ENCODE data around the gene CCDC7.
"Not testable (repeated sequence)": the region's sequence is repeated elsewhere in the genome, so short reads cannot be mapped to it uniquely, and the experiment has no call there.

The CCDC7 gene

GRCh38 chr10:32582946-32583345 is 137.0 kb downstream of the CCDC7 start:
- DNase-seq, result no peak

GRCh38 chr10:32598022-32598421 is 152.1 kb downstream of the CCDC7 start:
- DNase-seq, result not testable (repeated sequence)

- no peak for DNase-seq
Measured at GRCh38 chr10:32600317-32600716, 154.4 kb downstream of the CCDC7 start.

GRCh38 chr10:32601562-32601961 is 155.6 kb downstream of the CCDC7 start:
- not testable (repeated sequence) for DNase-seq

- no peak for DNase-seq
Measured at GRCh38 chr10:32605787-32606186, 159.8 kb downstream of the CCDC7 start.

GRCh38 chr10:32610543-32610942 is 164.6 kb downstream of the CCDC7 start:
- not testable (repeated sequence) for DNase-seq

- DNase-seq, result no peak
Measured at GRCh38 chr10:32616438-32616837, 170.5 kb downstream of the CCDC7 start.

- DNase-seq, result no peak
Measured at GRCh38 chr10:32618482-32618881, 172.5 kb downstream of the CCDC7 start.

GRCh38 chr10:32621969-32622368 is 176.0 kb downstream of the CCDC7 start:
- no peak for DNase-seq

GRCh38 chr10:32622409-32622808 is 176.5 kb downstream of the CCDC7 start:
- no peak for DNase-seq

GRCh38 chr10:32627183-32627582 is 181.2 kb downstream of the CCDC7 start:
- DNase-seq, result no peak

- no peak for DNase-seq
Measured at GRCh38 chr10:32629910-32630309, 184.0 kb downstream of the CCDC7 start.

- DNase-seq, result no peak
Measured at GRCh38 chr10:32646535-32646934, 200.6 kb downstream of the CCDC7 start.

- peak in 1 of 5 donors; percentile 5 for DNase-seq
Measured at GRCh38 chr10:32650246-32650655, 204.3 kb downstream of the CCDC7 start.

GRCh38 chr10:32657430-32657829 is 211.5 kb downstream of the CCDC7 start:
- DNase-seq, result not testable (repeated sequence)

- DNase-seq, result no peak
Measured at GRCh38 chr10:32661346-32661745, 215.4 kb downstream of the CCDC7 start.

- DNase-seq, result no peak
Measured at GRCh38 chr10:32680803-32681557, 235.0 kb downstream of the CCDC7 start.

- no peak for DNase-seq
Measured at GRCh38 chr10:32684291-32684690, 238.4 kb downstream of the CCDC7 start.

- no peak for DNase-seq
Measured at GRCh38 chr10:32687116-32687515, 241.2 kb downstream of the CCDC7 start.

GRCh38 chr10:32687546-32687945 is 241.6 kb downstream of the CCDC7 start:
- DNase-seq, result no peak

- no peak for DNase-seq
Measured at GRCh38 chr10:32692174-32692573, 246.2 kb downstream of the CCDC7 start.

- DNase-seq, result no peak
Measured at GRCh38 chr10:32693441-32693979, 247.6 kb downstream of the CCDC7 start.

- DNase-seq, result not testable (repeated sequence)
Measured at GRCh38 chr10:32699683-32700082, 253.7 kb downstream of the CCDC7 start.

GRCh38 chr10:32713560-32713959 is 267.6 kb downstream of the CCDC7 start:
- no peak for DNase-seq

GRCh38 chr10:32731527-32731926 is 285.6 kb downstream of the CCDC7 start:
- DNase-seq, result no peak

Data from T-helper 1 cell (primary cell).